HEK293 (cell line): ENCODE measurements around the gene PDE3B.
A peak's percentile ranks its signal among the peaks of the same experiment; 100 is the strongest.

Source experiments
- CTCF ChIA-PET: fragments of 350-600 bp; formaldehyde crosslinking; extraction: SDS; loops from one replicate; lab custom pipeline; 2021; ENCODE audit warnings: antibody characterized with exemption; lab: Yijun Ruan, JAX
- POLR2A ChIA-PET: fragments of 300-600 bp; formaldehyde crosslinking; extraction: SDS; loops from one replicate; lab custom pipeline; 2020; ENCODE audit warnings: antibody characterized with exemption, inconsistent platforms; lab: Yijun Ruan, JAX
- H3K27ac ChIP-seq: fragments of 200-500 bp; sonication (Bioruptor generic); 2 replicates; pipeline ENCODE4 v1.5.1; 2014; ENCODE audit warnings: low read depth, low read length, control low read depth, inconsistent platforms; ENCODE audit errors: extremely low read depth
- H3K36me3 ChIP-seq, 2 experiments: fragments of 200-500 bp in 1 of 2; sonication (Bioruptor generic) in 1 of 2; 1 replicate in 1 of 2; 2 replicates in 1 of 2; pipeline ENCODE4 v1.5.1; 2014 to 2017; ENCODE audit warnings: inconsistent platforms in 2 of 2, low read length in 2 of 2; ENCODE audit not compliant: control insufficient read depth in 2 of 2, insufficient read depth in 1 of 2
- H3K4me1 ChIP-seq: fragments of 200-500 bp; sonication (Bioruptor generic); 2 replicates; pipeline ENCODE4 v1.5.1; 2014; ENCODE audit warnings: mild to moderate bottlenecking, low read length, inconsistent platforms; ENCODE audit not compliant: control insufficient read depth, insufficient read depth
- H3K4me3 ChIP-seq: 2 replicates; pipeline ENCODE4 v1.5.1; 2011; ENCODE audit warnings: low read depth, mild to moderate bottlenecking, control low read depth, low read length, moderate library complexity
- H3K9me3 ChIP-seq: fragments of 200-500 bp; sonication (Bioruptor generic); 2 replicates; pipeline ENCODE4 v1.5.1; 2014; ENCODE audit warnings: low read depth, low read length, inconsistent platforms; ENCODE audit not compliant: control insufficient read depth, insufficient read depth
- EGR2 ChIP-seq: fragments of 450-650 bp; formaldehyde crosslinking; IDR thresholded peaks from 2 replicates; pipeline ENCODE4 v1.5.1; 2016; ENCODE audit warnings: low read depth, missing biosample characterization, missing genetic modification characterization
- FEZF1 ChIP-seq: fragments of 450-650 bp; formaldehyde crosslinking; IDR thresholded peaks from 2 replicates; pipeline ENCODE4 v1.5.1; 2016; ENCODE audit warnings: missing biosample characterization, missing genetic modification characterization
- MZF1 ChIP-seq: fragments of 450-650 bp; formaldehyde crosslinking; IDR thresholded peaks from 2 replicates; pipeline ENCODE4 v1.5.1; 2017; ENCODE audit warnings: missing biosample characterization, missing genetic modification characterization, borderline replicate concordance
- PBX3 ChIP-seq: sonication (generic); formaldehyde crosslinking; IDR thresholded peaks from 2 replicates; pipeline ENCODE4 v1.8.1; 2022; ENCODE audit warnings: mild to moderate bottlenecking, moderate library complexity, missing genetic modification reagents
- PRDM1 ChIP-seq: fragments of 450-650 bp; formaldehyde crosslinking; IDR thresholded peaks from 2 replicates; pipeline ENCODE4; 2016; ENCODE audit warnings: missing biosample characterization, missing genetic modification characterization
- SP7 ChIP-seq: fragments of 450-650 bp; formaldehyde crosslinking; IDR thresholded peaks from 2 replicates; pipeline ENCODE4 v1.5.1; 2016; ENCODE audit warnings: missing biosample characterization, missing genetic modification characterization
- ZFP3 ChIP-seq: fragments of 450-650 bp; formaldehyde crosslinking; IDR thresholded peaks from 2 replicates; pipeline ENCODE4 v1.5.1; 2016; ENCODE audit warnings: low read depth, missing biosample characterization, missing genetic modification characterization
- ZIC2 ChIP-seq: fragments of 450-650 bp; formaldehyde crosslinking; IDR thresholded peaks from 2 replicates; pipeline ENCODE4 v1.5.1; 2016; ENCODE audit warnings: missing biosample characterization, missing genetic modification characterization
- ZNF169 ChIP-seq: fragments of 450-650 bp; formaldehyde crosslinking; IDR thresholded peaks from 2 replicates; pipeline ENCODE4 v1.5.1; 2016; ENCODE audit warnings: missing biosample characterization, missing genetic modification characterization
- ZNF174 ChIP-seq: fragments of 450-650 bp; formaldehyde crosslinking; IDR thresholded peaks from 2 replicates; pipeline ENCODE4 v1.5.0; 2017; ENCODE audit warnings: missing biosample characterization, mild to moderate bottlenecking, missing genetic modification characterization
- ZNF239 ChIP-seq: fragments of 450-650 bp; formaldehyde crosslinking; IDR thresholded peaks from 2 replicates; pipeline ENCODE4 v1.5.1; 2016; ENCODE audit warnings: missing biosample characterization, missing genetic modification characterization
- ZNF280C ChIP-seq: fragments of 450-650 bp; formaldehyde crosslinking; IDR thresholded peaks from 2 replicates; pipeline ENCODE4 v1.5.1; 2016; ENCODE audit warnings: missing biosample characterization, missing genetic modification characterization
- ZNF335 ChIP-seq: fragments of 450-650 bp; formaldehyde crosslinking; conservative IDR thresholded peaks from 2 replicates; pipeline ENCODE4 v1.5.1; 2016; ENCODE audit warnings: missing biosample characterization, missing genetic modification characterization
- ZNF423 ChIP-seq: fragments of 450-650 bp; formaldehyde crosslinking; IDR thresholded peaks from 2 replicates; pipeline ENCODE4 v1.5.1; 2016; ENCODE audit warnings: missing biosample characterization, missing genetic modification characterization
- ZNF548 ChIP-seq: fragments of 450-650 bp; formaldehyde crosslinking; IDR thresholded peaks from 2 replicates; pipeline ENCODE4 v1.5.1; 2016; ENCODE audit warnings: missing biosample characterization, missing genetic modification characterization
- ZNF624 ChIP-seq: fragments of 450-650 bp; formaldehyde crosslinking; IDR thresholded peaks from 2 replicates; pipeline ENCODE4 v1.5.1; 2017; ENCODE audit warnings: missing biosample characterization, missing genetic modification characterization
- ZNF654 ChIP-seq: fragments of 450-650 bp; formaldehyde crosslinking; IDR thresholded peaks from 2 replicates; pipeline ENCODE4 v1.5.1; 2016; ENCODE audit warnings: low read depth, missing biosample characterization, missing genetic modification characterization
- ZNF677 ChIP-seq: fragments of 450-650 bp; IDR thresholded peaks from 2 replicates; pipeline ENCODE4 v1.5.0; 2018; ENCODE audit warnings: missing biosample characterization, mild to moderate bottlenecking, missing genetic modification characterization, moderate library complexity
- ZNF791 ChIP-seq: fragments of 450-650 bp; formaldehyde crosslinking; IDR thresholded peaks from 2 replicates; pipeline ENCODE4 v1.5.1; 2016; ENCODE audit warnings: missing biosample characterization, missing genetic modification characterization
- ZNF830 ChIP-seq: fragments of 450-650 bp; IDR thresholded peaks from 2 replicates; pipeline ENCODE4 v1.5.0; 2018; ENCODE audit warnings: missing biosample characterization, missing genetic modification characterization, low read depth, mild to moderate bottlenecking, moderate library complexity
- ZSCAN16 ChIP-seq: fragments of 450-650 bp; formaldehyde crosslinking; IDR thresholded peaks from 2 replicates; pipeline ENCODE4 v1.5.1; 2016; ENCODE audit warnings: missing biosample characterization, missing genetic modification characterization
- TF ChIP-seq, protein P1 (sequence below): fragments of 450-650 bp; IDR thresholded peaks from 2 replicates; pipeline ENCODE4 v1.5.1; 2018; ENCODE audit warnings: missing biosample characterization, missing genetic modification characterization
- TF ChIP-seq, protein P2 (sequence below): fragments of 450-650 bp; formaldehyde crosslinking; conservative IDR thresholded peaks from 2 replicates; pipeline ENCODE4 v1.5.1; 2016; ENCODE audit warnings: low read depth, missing biosample characterization, missing genetic modification characterization
- TF ChIP-seq, protein P3 (sequence below): fragments of 450-650 bp; formaldehyde crosslinking; IDR thresholded peaks from 2 replicates; pipeline ENCODE4 v1.5.1; 2016; ENCODE audit warnings: missing biosample characterization, missing genetic modification characterization

The PDE3B gene

GRCh38 chr11:14907411-14908213, 264.0 kb downstream of the PDE3B start (continued):
- TF ChIP-seq, protein P1, sequence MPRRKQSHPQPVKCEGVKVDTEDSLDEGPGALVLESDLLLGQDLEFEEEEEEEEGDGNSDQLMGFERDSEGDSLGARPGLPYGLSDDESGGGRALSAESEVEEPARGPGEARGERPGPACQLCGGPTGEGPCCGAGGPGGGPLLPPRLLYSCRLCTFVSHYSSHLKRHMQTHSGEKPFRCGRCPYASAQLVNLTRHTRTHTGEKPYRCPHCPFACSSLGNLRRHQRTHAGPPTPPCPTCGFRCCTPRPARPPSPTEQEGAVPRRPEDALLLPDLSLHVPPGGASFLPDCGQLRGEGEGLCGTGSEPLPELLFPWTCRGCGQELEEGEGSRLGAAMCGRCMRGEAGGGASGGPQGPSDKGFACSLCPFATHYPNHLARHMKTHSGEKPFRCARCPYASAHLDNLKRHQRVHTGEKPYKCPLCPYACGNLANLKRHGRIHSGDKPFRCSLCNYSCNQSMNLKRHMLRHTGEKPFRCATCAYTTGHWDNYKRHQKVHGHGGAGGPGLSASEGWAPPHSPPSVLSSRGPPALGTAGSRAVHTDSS = no peak
- TF ChIP-seq ZNF239 (tag by site-specific recombination) = no peak
- TF ChIP-seq, protein P2, sequence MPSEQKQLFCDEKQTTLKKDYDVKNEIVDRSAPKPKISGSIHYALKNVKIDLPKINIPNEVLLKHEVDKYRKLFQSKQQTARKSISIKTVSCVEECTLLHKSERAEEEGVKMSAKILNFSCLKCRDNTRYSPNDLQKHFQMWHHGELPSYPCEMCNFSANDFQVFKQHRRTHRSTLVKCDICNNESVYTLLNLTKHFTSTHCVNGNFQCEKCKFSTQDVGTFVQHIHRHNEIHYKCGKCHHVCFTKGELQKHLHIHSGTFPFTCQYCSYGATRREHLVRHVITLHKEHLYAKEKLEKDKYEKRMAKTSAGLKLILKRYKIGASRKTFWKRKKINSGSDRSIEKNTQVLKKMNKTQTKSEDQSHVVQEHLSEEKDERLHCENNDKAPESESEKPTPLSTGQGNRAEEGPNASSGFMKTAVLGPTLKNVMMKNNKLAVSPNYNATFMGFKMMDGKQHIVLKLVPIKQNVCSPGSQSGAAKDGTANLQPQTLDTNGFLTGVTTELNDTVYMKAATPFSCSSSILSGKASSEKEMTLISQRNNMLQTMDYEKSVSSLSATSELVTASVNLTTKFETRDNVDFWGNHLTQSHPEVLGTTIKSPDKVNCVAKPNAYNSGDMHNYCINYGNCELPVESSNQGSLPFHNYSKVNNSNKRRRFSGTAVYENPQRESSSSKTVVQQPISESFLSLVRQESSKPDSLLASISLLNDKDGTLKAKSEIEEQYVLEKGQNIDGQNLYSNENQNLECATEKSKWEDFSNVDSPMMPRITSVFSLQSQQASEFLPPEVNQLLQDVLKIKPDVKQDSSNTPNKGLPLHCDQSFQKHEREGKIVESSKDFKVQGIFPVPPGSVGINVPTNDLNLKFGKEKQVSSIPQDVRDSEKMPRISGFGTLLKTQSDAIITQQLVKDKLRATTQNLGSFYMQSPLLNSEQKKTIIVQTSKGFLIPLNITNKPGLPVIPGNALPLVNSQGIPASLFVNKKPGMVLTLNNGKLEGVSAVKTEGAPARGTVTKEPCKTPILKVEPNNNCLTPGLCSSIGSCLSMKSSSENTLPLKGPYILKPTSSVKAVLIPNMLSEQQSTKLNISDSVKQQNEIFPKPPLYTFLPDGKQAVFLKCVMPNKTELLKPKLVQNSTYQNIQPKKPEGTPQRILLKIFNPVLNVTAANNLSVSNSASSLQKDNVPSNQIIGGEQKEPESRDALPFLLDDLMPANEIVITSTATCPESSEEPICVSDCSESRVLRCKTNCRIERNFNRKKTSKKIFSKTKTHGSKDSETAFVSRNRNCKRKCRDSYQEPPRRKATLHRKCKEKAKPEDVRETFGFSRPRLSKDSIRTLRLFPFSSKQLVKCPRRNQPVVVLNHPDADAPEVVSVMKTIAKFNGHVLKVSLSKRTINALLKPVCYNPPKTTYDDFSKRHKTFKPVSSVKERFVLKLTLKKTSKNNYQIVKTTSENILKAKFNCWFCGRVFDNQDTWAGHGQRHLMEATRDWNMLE (tag by site-specific recombination) = no peak
- no peak for TF ChIP-seq ZNF624 (tag by site-specific recombination)
- peak; percentile 76 for TF ChIP-seq ZNF335 (tag by site-specific recombination)
- peak; percentile 61 for TF ChIP-seq ZNF654 (tag by site-specific recombination)
- TF ChIP-seq ZFP3 (tag by site-specific recombination) = no peak
- TF ChIP-seq EGR2 (tag by site-specific recombination) = no peak
- no peak for TF ChIP-seq FEZF1
- TF ChIP-seq SP7 (tag by site-specific recombination) = peak; percentile 24; the same call in 1 of the 2 replicates
- TF ChIP-seq ZNF423 (tag by site-specific recombination) = no peak
- TF ChIP-seq ZNF169 (tag by site-specific recombination) = no peak

- Histone ChIP-seq H3K4me1 (no peaks in the 10 kb centered on the region), H3K4me3 (no peak overlapping the region), H3K27ac (no peak overlapping the region), H3K9me3 (no peaks in the 10 kb centered on the region), H3K36me3 (no peaks in the 10 kb centered on the region)
- ChIA-PET POLR2A (interaction anchor here (0.8 to 2.3 kb wide), 4 partner anchors 16 to 388 kb away, joined by 3 to 12 read pairs (median 6); partner anchors contain the start of genes CALCB, CYP2R1 and PSMA1), CTCF (interaction anchor here (0.6 to 5.6 kb wide), 79 partner anchors 10 to 1213 kb away, joined by 3 to 143 read pairs (median 5); partner anchors contain the start of genes CALCB and CYP2R1)
- TF ChIP-seq ZNF654 (tag by site-specific recombination) = peak; percentile 79
- TF ChIP-seq ZNF548 = no peak
- TF ChIP-seq ZNF174 = no peak
- no peak for TF ChIP-seq PBX3 (CRISPR knock-in tag)
- TF ChIP-seq ZSCAN16 (tag by site-specific recombination) = no peak
- no peak for TF ChIP-seq ZNF677
- TF ChIP-seq PRDM1 (tag by site-specific recombination) = peak; percentile 89
- TF ChIP-seq, protein P3, sequence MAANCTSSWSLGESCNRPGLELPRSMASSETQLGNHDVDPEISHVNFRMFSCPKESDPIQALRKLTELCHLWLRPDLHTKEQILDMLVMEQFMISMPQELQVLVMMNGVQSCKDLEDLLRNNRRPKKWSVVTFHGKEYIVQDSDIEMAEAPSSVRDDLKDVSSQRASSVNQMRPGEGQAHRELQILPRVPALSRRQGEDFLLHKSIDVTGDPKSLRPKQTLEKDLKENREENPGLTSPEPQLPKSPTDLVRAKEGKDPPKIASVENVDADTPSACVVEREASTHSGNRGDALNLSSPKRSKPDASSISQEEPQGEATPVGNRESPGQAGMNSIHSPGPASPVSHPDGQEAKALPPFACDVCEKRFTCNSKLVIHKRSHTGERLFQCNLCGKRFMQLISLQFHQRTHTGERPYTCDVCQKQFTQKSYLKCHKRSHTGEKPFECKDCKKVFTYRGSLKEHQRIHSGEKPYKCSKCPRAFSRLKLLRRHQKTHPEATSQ (tag by site-specific recombination) = no peak
- TF ChIP-seq ZIC2 = no peak
- TF ChIP-seq MZF1 (tag by site-specific recombination) = no peak
- TF ChIP-seq ZNF791 (tag by site-specific recombination) = no peak
- TF ChIP-seq ZNF280C (tag by site-specific recombination) = no peak
- TF ChIP-seq ZNF830 (tag by site-specific recombination) = no peak
Observed at GRCh38 chr11:14908214-14908880, 264.7 kb downstream of the PDE3B start.
